Measurements from ENCODE around the gene CADPS2.
"Not testable (repeated sequence)": the region's sequence is repeated elsewhere in the genome, so short reads cannot be mapped to it uniquely, and the experiment has no call there.

The CADPS2 gene

GRCh38 chr7:122842971-122843370 lies 43.3 kb downstream of the CADPS2 start:
- no peak for TF ChIP-seq ZNF274 (IDR thresholded peaks at IDR 0.05; ENCODE audit: low read depth, low read length)
- no peak overlapping the region for H3K4me3 ChIP-seq (ENCODE audit: low read length)

GRCh38 chr7:122836286-122836685 lies 50.0 kb downstream of the CADPS2 start:
- H3K4me3 ChIP-seq (ENCODE audit: low read length), result not testable (repeated sequence)

DNA sequence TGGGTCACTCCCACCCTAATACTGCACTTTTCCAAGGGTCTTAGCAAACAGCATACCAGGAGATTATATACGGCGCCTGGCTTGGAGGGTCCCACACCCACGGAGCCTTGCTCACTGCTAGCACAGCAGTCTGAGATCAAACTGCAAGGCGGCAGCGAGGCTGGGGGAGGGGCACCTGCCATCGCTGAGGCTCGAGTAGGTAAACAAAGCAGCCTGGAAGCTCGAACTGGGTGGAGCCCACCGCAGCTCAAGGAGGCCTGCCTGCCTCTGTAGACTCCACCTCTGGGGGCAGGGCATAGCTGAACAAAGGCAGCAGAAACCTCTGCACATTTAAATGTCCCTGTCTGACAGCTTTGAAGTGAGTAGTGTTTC lies 51.7 kb downstream of the CADPS2 start:
- not testable (repeated sequence) for H3K4me3 ChIP-seq (ENCODE audit: low read length)

DNA sequence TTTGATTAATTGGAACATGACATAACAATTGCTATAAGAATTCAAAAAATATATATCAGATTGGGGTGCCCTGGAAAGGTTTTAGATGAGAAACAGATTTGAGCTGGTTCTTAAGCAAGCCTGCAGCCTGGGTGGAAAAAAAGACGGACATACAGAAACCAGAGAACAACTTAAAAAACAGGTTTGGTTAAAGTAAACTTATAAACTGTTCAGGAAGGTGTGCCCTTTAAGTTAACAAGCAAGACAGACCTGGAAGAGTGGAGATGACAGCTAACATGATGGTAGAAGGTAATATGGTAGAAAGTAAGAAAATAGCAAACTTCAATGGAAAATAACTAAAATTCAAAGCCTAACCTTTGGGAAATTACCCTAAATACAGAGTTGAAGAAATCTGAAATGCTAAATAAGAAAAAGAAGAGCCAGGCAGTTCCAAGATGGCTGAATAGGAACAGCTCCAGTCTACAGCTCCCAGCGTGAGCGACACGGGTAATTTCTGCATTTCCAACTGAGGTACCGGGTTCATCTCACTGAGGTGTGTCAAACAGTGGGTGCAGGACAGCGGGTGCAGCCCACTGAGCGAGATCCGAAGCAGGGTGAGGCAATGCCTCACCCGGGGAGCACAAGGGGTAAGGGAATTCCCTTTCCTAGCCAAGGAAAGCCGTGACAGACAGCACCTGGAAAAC lies 52.2 kb downstream of the CADPS2 start:
- no peak overlapping the region for H3K4me3 ChIP-seq (ENCODE audit: low read length)
- TF ChIP-seq ZNF274 (IDR thresholded peaks at IDR 0.05; ENCODE audit: low read depth, low read length), result no peak

DNA sequence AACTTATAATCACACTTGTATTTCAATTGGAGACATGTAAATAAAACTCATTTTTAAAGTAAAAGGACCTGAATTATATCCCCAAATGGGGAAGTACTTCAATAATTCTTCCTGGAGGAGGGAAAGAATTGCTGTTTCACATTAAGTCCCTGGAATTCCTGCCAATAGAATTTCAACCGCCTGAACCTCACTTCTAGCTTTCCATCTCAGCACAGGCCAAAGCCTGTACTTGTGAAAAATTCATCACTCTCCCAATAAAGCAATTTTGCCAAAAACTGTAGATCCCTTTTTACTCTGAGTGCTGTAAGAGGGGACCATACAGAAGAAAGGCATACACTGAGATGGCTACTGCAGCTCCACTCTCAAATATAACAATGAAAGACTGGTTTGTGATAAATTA lies 54.8 kb downstream of the CADPS2 start:
- no peak for TF ChIP-seq ZNF274 (IDR thresholded peaks at IDR 0.05; ENCODE audit: low read depth, low read length)
- H3K4me3 ChIP-seq (ENCODE audit: low read length), result no peak overlapping the region

GRCh38 chr7:122829962-122830361 lies 56.3 kb downstream of the CADPS2 start:
- H3K4me3 ChIP-seq (ENCODE audit: low read length), result no peak overlapping the region
- TF ChIP-seq ZNF274 (IDR thresholded peaks at IDR 0.05; ENCODE audit: low read depth, low read length), result no peak

GRCh38 chr7:122827763-122828162 lies 58.5 kb downstream of the CADPS2 start:
- TF ChIP-seq ZNF274 (IDR thresholded peaks at IDR 0.05; ENCODE audit: low read depth, low read length), result no peak
- no peak overlapping the region for H3K4me3 ChIP-seq (ENCODE audit: low read length)

GRCh38 chr7:122813845-122814244 lies 72.4 kb downstream of the CADPS2 start:
- TF ChIP-seq ZNF274 (IDR thresholded peaks at IDR 0.05; ENCODE audit: low read depth, low read length), result no peak
- no peak overlapping the region for H3K4me3 ChIP-seq (ENCODE audit: low read length)

- no peak for TF ChIP-seq ZNF274 (IDR thresholded peaks at IDR 0.05; ENCODE audit: low read depth, low read length)
- H3K4me3 ChIP-seq (ENCODE audit: low read length), result no peak overlapping the region
These were observed 82.4 kb downstream of the CADPS2 start for GRCh38 chr7:122803851-122804250.

GRCh38 chr7:122803323-122803722 lies 82.9 kb downstream of the CADPS2 start:
- no peak for TF ChIP-seq ZNF274 (IDR thresholded peaks at IDR 0.05; ENCODE audit: low read depth, low read length)
- no peak overlapping the region for H3K4me3 ChIP-seq (ENCODE audit: low read length)

GRCh38 chr7:122802301-122802751 lies 83.9 kb downstream of the CADPS2 start:
- no peak for TF ChIP-seq ZNF274 (IDR thresholded peaks at IDR 0.05; ENCODE audit: low read depth, low read length)
- no peak overlapping the region for H3K4me3 ChIP-seq (ENCODE audit: low read length)

- no peak overlapping the region for H3K4me3 ChIP-seq (ENCODE audit: low read length)
- no peak for TF ChIP-seq ZNF274 (IDR thresholded peaks at IDR 0.05; ENCODE audit: low read depth, low read length)
These were observed 94.2 kb downstream of the CADPS2 start for GRCh38 chr7:122791959-122792545.

DNA sequence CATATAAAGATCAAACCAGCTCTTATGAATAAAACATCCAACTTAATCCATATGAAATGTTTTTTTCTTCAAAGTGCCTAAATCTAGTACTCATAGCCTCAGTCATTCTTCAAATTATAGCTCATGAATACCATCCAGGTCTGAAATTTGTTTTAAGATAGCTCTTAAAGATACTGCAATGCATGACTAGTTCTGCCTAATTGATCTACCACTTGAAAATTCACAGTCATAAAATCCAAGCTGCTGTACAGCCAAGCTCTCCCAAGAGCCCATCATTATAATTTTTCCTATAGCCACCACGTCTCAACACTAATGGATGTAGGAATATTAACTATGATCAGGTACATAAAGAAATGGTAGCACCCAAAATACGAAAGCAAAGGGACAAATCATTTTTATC lies 95.7 kb downstream of the CADPS2 start:
- TF ChIP-seq ZNF274 (IDR thresholded peaks at IDR 0.05; ENCODE audit: low read depth, low read length), result no peak
- no peak overlapping the region for H3K4me3 ChIP-seq (ENCODE audit: low read length)

DNA sequence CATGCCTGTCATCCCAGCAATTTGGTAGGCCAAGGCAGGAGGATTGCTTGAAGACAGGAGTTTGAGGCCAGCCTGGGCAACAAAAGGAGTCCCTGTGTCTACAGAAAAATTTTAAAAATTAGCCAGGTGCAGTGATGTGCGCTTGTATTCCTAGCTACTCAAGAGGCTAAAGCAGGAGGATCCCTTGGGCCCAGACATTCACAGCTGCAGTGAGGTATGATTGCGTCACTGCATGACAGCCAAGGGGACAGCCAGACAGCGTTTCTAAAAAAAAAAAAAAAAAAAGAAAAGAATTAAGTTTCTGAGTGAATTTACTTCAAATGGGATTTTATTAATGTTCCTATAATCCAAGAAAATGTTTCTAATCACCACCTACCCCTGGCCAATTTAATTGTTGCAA lies 96.1 kb downstream of the CADPS2 start:
- H3K4me3 ChIP-seq (ENCODE audit: low read length), result no peak overlapping the region
- TF ChIP-seq ZNF274 (IDR thresholded peaks at IDR 0.05; ENCODE audit: low read depth, low read length), result no peak

DNA sequence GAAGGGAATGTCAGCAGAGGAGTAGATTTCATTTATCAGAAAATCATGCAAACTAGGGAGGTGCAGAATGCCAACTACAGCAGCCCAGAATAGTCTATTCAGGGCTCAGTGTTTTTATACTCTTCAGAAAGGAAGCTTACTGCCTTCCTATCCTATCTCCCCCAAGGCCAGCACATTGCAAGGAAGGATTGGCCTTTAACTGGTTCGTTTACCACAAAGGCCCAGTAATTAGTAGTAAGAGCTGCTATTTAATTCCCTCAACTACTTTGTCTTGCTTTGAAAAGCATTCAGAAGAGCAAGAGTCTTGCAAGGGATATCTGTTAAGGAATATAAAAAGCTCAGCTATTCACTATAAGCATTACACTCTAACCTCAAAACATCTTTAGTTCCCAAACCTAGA lies 97.1 kb downstream of the CADPS2 start:
- no peak for TF ChIP-seq ZNF274 (IDR thresholded peaks at IDR 0.05; ENCODE audit: low read depth, low read length)
- no peak overlapping the region for H3K4me3 ChIP-seq (ENCODE audit: low read length)
